Measurements from ENCODE around the gene CCDC3.

DNA sequence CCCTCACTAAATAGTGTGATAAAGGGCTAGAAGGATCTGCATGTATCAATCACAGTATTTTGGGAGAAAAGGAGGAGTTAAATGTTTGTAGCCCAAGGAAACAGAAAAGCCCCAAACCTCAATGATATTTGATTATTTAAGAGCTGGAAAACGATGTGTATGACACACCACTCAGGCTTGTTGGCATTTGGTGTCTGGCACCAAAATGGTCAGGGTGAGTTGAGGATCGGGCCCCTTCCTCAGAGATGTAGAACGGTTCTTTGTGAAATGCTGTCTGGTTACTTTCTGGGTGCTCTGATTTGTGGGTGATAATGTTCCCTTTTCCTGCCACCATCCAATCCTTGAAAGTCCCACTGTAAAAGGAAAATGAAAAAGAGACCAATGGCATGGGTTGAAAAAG is 113.7 kb downstream of the CCDC3 start:
- TF ChIP-seq EP300 (IDR thresholded peaks at IDR 0.05; ENCODE audit: borderline replicate concordance): no peak
- TF ChIP-seq CEBPB (IDR thresholded peaks at IDR 0.05): no peak
- TF ChIP-seq TAF1 (IDR thresholded peaks at IDR 0.05; ENCODE audit: low read depth): no peak
- TF ChIP-seq YY1 (IDR thresholded peaks at IDR 0.05; ENCODE audit: low read depth): no peak
- no peak for TF ChIP-seq FOXM1 (IDR thresholded peaks at IDR 0.05; ENCODE audit: borderline replicate concordance, low read depth)
- no peak for TF ChIP-seq NFIC (IDR thresholded peaks at IDR 0.05)
- TF ChIP-seq TEAD4 (IDR thresholded peaks at IDR 0.05): no peak
- TF ChIP-seq, protein P1, sequence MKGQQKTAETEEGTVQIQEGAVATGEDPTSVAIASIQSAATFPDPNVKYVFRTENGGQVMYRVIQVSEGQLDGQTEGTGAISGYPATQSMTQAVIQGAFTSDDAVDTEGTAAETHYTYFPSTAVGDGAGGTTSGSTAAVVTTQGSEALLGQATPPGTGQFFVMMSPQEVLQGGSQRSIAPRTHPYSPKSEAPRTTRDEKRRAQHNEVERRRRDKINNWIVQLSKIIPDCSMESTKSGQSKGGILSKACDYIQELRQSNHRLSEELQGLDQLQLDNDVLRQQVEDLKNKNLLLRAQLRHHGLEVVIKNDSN (IDR thresholded peaks at IDR 0.05): no peak
- TF ChIP-seq RAD21 (IDR thresholded peaks at IDR 0.05; ENCODE audit: low read depth): no peak
- TF ChIP-seq, protein P2, sequence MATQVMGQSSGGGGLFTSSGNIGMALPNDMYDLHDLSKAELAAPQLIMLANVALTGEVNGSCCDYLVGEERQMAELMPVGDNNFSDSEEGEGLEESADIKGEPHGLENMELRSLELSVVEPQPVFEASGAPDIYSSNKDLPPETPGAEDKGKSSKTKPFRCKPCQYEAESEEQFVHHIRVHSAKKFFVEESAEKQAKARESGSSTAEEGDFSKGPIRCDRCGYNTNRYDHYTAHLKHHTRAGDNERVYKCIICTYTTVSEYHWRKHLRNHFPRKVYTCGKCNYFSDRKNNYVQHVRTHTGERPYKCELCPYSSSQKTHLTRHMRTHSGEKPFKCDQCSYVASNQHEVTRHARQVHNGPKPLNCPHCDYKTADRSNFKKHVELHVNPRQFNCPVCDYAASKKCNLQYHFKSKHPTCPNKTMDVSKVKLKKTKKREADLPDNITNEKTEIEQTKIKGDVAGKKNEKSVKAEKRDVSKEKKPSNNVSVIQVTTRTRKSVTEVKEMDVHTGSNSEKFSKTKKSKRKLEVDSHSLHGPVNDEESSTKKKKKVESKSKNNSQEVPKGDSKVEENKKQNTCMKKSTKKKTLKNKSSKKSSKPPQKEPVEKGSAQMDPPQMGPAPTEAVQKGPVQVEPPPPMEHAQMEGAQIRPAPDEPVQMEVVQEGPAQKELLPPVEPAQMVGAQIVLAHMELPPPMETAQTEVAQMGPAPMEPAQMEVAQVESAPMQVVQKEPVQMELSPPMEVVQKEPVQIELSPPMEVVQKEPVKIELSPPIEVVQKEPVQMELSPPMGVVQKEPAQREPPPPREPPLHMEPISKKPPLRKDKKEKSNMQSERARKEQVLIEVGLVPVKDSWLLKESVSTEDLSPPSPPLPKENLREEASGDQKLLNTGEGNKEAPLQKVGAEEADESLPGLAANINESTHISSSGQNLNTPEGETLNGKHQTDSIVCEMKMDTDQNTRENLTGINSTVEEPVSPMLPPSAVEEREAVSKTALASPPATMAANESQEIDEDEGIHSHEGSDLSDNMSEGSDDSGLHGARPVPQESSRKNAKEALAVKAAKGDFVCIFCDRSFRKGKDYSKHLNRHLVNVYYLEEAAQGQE (IDR thresholded peaks at IDR 0.05; ENCODE audit: low read depth): no peak
- TF ChIP-seq EGR1 (IDR thresholded peaks at IDR 0.05): no peak
- TF ChIP-seq MAX (IDR thresholded peaks at IDR 0.05): no peak
- TF ChIP-seq ZBTB7A (IDR thresholded peaks at IDR 0.05; ENCODE audit: low read depth): no peak
- TF ChIP-seq TCF12 (IDR thresholded peaks at IDR 0.05; ENCODE audit: low read depth): no peak

Measured in Ishikawa (cell line).